NCI-H1105 treated with DMSO at 0.1 percent for 48 hours (cell line): ENCODE measurements around the gene DSC2.
"Not testable (repeated sequence)": the region's sequence is repeated elsewhere in the genome, so short reads cannot be mapped to it uniquely, and the experiment has no call there.

Experiments used
- DNase-seq: peaks from one replicate; lab custom pipeline; 2025; lab: John Stamatoyannopoulos, UW

Gene DSC2

DNA sequence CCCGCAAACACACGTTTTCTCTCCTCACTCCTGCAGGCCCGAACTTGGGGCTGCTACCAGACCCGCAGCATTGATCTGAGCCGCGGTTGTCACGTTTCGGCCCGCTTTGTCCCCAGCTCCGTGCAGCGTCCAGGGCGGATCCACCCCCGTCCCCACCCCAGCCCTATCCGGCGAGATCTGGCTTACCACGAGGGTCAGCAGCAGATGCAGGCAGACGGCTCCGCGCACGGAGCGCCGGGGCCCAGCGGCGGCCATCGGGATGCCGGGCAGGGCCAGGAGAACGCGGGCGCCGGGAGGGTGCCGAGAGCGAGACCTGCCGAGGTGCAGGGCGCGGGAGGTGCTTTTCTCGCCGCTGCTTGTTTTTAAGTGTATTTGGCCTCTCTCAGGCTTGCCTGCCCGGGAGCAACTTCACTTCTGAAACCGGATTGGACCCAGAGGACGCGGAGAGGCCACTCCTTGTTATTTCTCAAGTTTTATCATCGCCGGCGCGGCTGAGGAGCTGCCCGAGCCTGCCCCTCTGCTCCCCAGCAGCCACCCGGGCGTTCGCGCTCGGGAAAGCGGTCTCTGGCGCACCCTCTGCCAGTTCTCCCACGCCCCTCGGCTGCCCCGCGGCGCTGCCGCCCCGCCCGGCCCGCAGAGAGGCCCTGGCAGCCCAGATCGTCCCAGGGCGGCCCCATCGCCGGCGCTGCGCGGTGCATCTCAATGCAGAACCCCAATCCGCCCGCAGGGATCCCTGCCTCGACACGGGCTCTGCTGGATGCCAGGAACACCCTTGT, 59.6 kb downstream of the DSC2 start, which contains the start of gene DSC3:
TSS of gene DSC3 (minus strand) at position 337 of the 776 bp plus-strand sequence. CDS start at position 255, 82 bp downstream.
- DNase-seq = no peak

DNA sequence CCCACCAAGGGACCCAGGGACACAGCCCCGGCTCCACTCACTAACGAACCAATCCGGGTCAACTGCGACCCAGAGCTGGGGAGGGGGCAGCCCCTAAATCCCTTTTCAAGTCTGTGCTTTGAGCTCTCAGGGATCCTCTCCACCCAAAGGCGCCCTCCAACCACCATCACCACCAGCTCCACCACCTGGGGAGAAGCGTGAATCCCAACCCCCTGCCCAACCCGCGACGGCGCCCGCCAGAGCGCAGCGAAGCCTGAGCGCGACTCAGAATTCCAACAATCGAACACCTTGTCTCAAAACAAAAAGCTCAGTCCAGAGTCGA, 60.2 kb downstream of the DSC2 start:
- DNase-seq = no peak

GRCh38 chr18:31041271-31042083, 60.7 kb downstream of the DSC2 start:
- DNase-seq = no peak

DNA sequence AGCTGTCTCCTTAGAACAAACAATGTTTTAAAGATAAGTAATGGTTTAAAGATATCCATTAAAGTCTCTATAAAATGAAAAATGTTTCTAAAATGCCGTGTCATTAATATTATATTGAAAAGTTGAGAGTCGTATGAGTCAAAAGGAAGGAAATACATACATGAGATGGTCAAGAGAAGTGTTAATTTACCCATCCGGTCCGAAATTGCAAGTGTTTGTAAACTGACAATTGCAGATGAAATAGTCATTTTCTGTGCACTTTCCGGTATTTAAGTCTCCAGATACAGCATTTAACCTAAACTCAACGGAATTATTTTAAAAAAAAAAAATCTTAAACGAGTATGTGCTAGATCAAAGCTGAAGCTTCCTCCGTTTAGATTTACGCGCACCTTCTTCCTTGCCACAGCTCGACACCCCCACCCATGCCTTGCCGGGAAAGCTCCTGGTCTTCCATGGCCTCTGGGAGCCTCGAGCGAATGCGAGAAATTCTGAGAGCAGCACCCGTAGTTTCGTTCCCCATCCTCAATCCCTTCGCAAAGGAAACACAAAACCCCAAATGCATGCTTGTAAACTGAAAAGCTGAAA, 61.4 kb downstream of the DSC2 start:
- DNase-seq = no peak

DNA sequence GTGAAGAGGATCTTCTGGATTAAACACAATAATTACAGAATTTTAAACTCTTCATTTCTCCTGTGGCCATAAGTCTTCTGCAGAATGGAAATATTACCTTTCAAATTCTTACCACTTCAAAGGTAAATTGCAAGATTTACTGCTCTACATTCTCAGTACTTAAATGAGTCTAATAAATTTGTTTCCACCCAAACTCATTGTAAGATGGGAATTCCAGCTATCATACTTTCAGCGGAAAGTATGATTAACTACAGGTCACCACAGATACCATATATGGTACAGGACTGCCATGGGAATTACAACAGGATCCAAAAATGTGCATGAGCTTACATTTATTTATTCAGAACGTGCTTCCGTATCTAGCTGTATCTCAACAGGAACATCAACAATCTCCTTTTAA, 62.8 kb downstream of the DSC2 start:
- no peak for DNase-seq

DNA sequence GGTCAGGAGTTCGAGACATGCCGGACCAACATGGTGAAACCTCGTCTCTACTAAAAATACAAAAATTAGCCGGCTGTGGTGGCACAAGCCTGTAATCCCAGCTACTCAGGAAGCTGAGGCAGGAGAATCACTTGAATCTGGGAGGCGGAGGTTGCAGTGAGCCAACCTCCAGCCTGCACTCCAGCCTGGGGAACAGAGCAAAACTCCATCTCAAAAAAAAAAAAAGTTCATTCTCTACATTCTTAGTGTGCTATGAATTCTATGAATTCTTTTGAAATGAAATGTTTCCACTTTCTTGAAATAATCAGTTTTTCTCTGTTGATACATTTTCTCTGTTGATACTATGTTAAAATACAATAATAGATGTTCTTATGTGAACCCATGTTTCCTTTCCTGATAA, 64.5 kb downstream of the DSC2 start:
- not testable (repeated sequence) for DNase-seq

DNA sequence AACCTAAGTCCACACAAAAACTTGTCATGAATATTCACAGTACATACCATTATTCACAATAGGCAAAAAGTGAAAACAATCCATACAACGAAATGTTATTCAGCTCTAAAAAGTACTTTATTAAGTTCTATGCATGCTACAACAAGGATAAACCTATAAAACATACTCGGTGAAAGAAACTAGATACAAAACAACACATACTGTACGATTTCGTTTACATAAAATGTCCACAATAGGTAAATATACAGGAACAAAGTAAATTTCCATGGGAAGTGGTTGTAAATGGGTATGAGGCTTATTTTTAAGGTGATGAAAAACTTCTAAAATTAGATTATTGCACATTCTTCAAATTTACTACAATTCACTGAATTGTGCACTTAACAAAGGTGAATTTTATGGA, 67.7 kb downstream of the DSC2 start:
- no peak for DNase-seq

GRCh38 chr18:31030574-31031278, 71.5 kb downstream of the DSC2 start:
- no peak for DNase-seq

GRCh38 chr18:31015715-31016434, 86.3 kb downstream of the DSC2 start:
- DNase-seq = no peak

DNA sequence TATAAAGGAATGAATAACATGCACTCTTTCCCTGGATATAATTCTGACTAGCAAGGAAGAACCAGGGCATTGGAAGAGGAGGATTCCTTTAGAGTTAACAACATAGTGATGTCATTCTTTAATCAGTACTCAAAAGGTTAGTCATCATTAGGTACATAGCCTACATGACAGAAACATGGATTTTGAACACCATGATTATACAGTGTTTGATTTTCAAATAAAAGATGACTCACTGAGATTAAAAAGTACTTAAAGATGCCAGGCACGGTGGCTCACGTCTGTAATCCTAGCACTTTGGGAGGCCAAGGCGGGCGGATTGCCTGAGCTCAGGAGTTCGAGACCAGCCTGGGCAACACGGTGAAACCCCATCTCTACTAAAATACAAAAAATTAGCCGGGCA, 90.8 kb downstream of the DSC2 start:
- not testable (repeated sequence) for DNase-seq

GRCh38 chr18:31010601-31011000, 91.6 kb downstream of the DSC2 start:
- no peak for DNase-seq
